HL-60 (cell line): ENCODE measurements around the gene PDE6D.

Experiments
- CTCF ChIP-seq: IDR thresholded peaks from one replicate; pipeline ENCODE4 v1.5.1; 2011; ENCODE audit warnings: low read length, control low read depth, inconsistent platforms; ENCODE audit not compliant: insufficient read depth
- POLR2AphosphoS5 ChIP-seq: IDR thresholded peaks from 2 replicates; pipeline ENCODE4 v1.6.1; 2012; ENCODE audit warnings: low read depth

GRCh38 chr2:231745303-231746038 lies 35.6 kb downstream of the PDE6D start:
- TF ChIP-seq CTCF: no peak
- no peak for TF ChIP-seq POLR2AphosphoS5
